Measurements from ENCODE around the gene NANOS3.

NANOS3 gene

DNA sequence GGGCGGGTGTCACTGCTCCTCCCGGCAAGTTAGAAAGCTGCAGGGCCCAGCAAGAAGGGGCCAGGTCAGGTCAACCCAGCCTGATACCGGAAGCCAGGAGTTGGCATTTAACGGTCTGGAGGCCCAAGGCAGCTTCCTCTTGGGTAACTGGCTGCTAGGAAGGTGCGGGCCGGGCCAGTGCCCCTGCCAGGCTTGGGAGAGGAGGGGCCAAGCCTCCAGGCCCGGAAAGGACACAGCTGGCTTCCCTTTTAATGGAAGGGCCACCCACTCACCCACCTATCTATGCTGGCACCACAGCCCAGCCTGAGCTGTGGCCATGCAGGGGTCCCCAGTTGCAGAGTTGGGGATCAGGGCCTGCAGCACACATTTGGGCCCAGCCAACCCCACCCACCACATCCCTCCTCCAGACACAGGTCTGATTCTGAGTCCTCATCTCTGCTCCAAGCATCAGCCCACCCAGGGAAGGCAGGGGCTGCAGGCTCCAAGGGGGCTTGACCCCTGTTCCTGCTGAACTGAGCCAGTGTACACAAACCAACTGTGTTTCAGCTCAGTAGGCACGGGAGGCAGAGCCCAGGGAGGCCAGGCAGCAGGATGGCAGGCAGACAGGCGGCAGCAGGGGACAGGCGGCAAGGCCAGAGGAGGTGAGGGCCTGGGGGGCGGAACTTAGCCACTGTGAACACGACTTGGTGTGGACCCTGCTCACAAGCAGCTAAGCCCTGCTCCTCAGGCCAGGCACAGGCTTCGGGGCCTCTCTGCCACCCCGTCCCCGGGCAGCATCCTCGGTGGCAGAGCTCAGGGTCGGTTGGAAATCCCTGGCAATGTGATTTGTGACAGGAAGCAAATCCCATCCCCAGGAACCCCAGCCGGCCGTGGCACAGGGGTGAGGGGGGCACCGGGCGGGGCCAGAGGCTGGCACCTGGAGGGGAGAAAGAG, 40.9 kb upstream of the NANOS3 start:
- H3K4me3 ChIP-seq (ENCODE audit: low read length in 2 of 2): peak overlapping the region in 1 of 2 donors; percentile 51
- no CpG with 5 or more reads among the region's 21 CpGs for WGBS, 2 donors (ENCODE audit: extremely low coverage in 2 of 2, insufficient read length in 2 of 2, insufficient replicate concordance in 1 of 2)
- no peak overlapping the region for H2AFZ ChIP-seq (ENCODE audit: low read length)
- no peak for DNase-seq (ENCODE audit: low spot score)
- H3K27me3 ChIP-seq (ENCODE audit: control insufficient read depth in 3 of 3, insufficient read depth in 3 of 3, low read depth in 1 of 3, low read length in 3 of 3): no peaks in the 10 kb centered on the region
- peak overlapping the region; percentile 53 for H2BK5ac ChIP-seq (ENCODE audit: low read length)
- peak overlapping the region; percentile 58 for H2BK12ac ChIP-seq (ENCODE audit: low read length)
- no peak overlapping the region for H3K14ac ChIP-seq (ENCODE audit: low read length)
- H3K18ac ChIP-seq (ENCODE audit: low read length): peak overlapping the region; percentile 44
- peak overlapping the region; percentile 84 for H3K9ac ChIP-seq (ENCODE audit: low read depth, low read length, poor library complexity)
- H4K8ac ChIP-seq (ENCODE audit: low read depth, low read length): no peak overlapping the region
- no peak overlapping the region for H3K23ac ChIP-seq (ENCODE audit: low read depth, low read length, poor library complexity)
- peaks cover 0 to 12% of the 10 kb centered on the region in 2 donors for H3K4me1 ChIP-seq (ENCODE audit: control insufficient read depth in 2 of 2, insufficient read depth in 1 of 2, low read depth in 1 of 2, low read length in 2 of 2)
- H3K79me1 ChIP-seq (ENCODE audit: low read depth, low read length): peaks cover 8% of the 10 kb centered on the region
- H2BK15ac ChIP-seq (ENCODE audit: low read length): no peak overlapping the region
- no peak overlapping the region for H3K4ac ChIP-seq (ENCODE audit: low read length)
- no peak overlapping the region for H4K91ac ChIP-seq (ENCODE audit: low read depth, low read length, poor library complexity)
- no peak overlapping the region for H3K27ac ChIP-seq (replicated peaks; ENCODE audit: low read length)
- H3K36me3 ChIP-seq (replicated peaks in 1 of 2; ENCODE audit: control insufficient read depth in 2 of 2, insufficient read depth in 2 of 2, low read length in 2 of 2): peaks cover 4 to 30% of the 10 kb centered on the region in 2 donors
- no peak overlapping the region for H3K4me2 ChIP-seq (ENCODE audit: insufficient read depth, low read length, poor library complexity, severe bottlenecking)
- no peaks in the 10 kb centered on the region for H3K9me3 ChIP-seq (replicated peaks in 1 of 2; ENCODE audit: control insufficient read depth in 2 of 2, insufficient read depth in 1 of 2, low read depth in 1 of 2, low read length in 2 of 2)
- no peak overlapping the region for H2BK120ac ChIP-seq (ENCODE audit: low read depth, low read length)
- peak overlapping the region; percentile 70 for H2AK5ac ChIP-seq (ENCODE audit: low read depth, low read length)

DNA sequence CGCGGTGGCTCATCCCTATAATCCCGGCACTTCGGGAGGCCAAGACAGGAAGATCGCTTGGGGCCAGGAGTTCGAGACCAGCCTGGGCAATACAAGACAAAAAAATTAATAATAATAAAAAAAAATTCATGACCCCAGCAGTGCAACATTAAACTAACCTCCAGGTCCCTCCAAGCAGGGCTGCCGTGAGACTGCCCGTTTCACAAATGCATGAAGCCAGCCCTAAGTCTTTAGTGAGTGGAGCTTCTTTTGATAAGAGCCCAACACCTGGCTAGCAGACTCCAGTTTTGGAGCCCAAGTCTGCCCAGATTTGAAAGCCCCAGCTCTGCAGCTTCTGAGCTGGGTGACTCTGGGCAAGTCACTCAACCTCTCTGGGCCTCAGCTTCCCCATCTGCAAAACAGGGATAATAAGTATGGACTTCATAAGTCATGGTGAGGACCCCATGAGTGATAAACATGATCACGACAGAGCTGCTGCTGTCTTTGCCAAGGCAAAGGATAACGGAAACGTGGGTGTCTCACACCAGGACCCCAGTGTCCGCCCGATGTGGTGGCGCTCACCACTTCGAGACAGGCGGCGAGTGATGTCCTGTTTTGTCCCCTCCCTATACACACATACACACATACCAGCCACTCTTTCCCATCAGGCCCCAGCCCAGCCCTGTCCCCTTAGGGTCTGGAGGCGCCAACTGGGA, 38.4 kb upstream of the NANOS3 start:
- Histone ChIP-seq H3K23ac (ENCODE audit: low read depth, low read length, poor library complexity) (peak overlapping the region; percentile 80), H2BK120ac (ENCODE audit: low read depth, low read length) (no peak overlapping the region), H3K14ac (ENCODE audit: low read length) (peak overlapping the region; percentile 56), H3K4ac (ENCODE audit: low read length) (peak overlapping the region; percentile 38), H3K36me3 (replicated peaks in 1 of 2; ENCODE audit: control insufficient read depth in 2 of 2, insufficient read depth in 2 of 2, low read length in 2 of 2) (peaks cover 3 to 15% of the 10 kb centered on the region in 2 donors), H3K9me3 (replicated peaks in 1 of 2; ENCODE audit: control insufficient read depth in 2 of 2, insufficient read depth in 1 of 2, low read depth in 1 of 2, low read length in 2 of 2) (no peaks in the 10 kb centered on the region), H3K18ac (ENCODE audit: low read length) (peak overlapping the region; percentile 94), H3K27ac (replicated peaks; ENCODE audit: low read length) (no peak overlapping the region), H3K9ac (ENCODE audit: low read depth, low read length, poor library complexity) (no peak overlapping the region), H2BK15ac (ENCODE audit: low read length) (peak overlapping the region; percentile 89), H2BK5ac (ENCODE audit: low read length) (no peak overlapping the region), H4K91ac (ENCODE audit: low read depth, low read length, poor library complexity) (no peak overlapping the region), H4K8ac (ENCODE audit: low read depth, low read length) (no peak overlapping the region), H3K79me1 (ENCODE audit: low read depth, low read length) (peaks cover 13% of the 10 kb centered on the region), H3K4me1 (ENCODE audit: control insufficient read depth in 2 of 2, insufficient read depth in 1 of 2, low read depth in 1 of 2, low read length in 2 of 2) (peaks cover 17 to 18% of the 10 kb centered on the region in 2 donors), H3K4me2 (ENCODE audit: insufficient read depth, low read length, poor library complexity, severe bottlenecking) (no peak overlapping the region), H3K4me3 (ENCODE audit: low read length in 2 of 2) (no peak overlapping the region), H2BK12ac (ENCODE audit: low read length) (no peak overlapping the region), H2AFZ (ENCODE audit: low read length) (no peak overlapping the region), H3K27me3 (ENCODE audit: control insufficient read depth in 3 of 3, insufficient read depth in 3 of 3, low read depth in 1 of 3, low read length in 3 of 3) (peaks cover 0 to 8% (median 0%) of the 10 kb centered on the region in 3 experiments), H2AK5ac (ENCODE audit: low read depth, low read length) (peak overlapping the region; percentile 98)
- DNase-seq (ENCODE audit: low spot score): no peak
- WGBS, 2 donors (ENCODE audit: extremely low coverage in 2 of 2, insufficient read length in 2 of 2, insufficient replicate concordance in 1 of 2): no CpG with 5 or more reads among the region's 18 CpGs

DNA sequence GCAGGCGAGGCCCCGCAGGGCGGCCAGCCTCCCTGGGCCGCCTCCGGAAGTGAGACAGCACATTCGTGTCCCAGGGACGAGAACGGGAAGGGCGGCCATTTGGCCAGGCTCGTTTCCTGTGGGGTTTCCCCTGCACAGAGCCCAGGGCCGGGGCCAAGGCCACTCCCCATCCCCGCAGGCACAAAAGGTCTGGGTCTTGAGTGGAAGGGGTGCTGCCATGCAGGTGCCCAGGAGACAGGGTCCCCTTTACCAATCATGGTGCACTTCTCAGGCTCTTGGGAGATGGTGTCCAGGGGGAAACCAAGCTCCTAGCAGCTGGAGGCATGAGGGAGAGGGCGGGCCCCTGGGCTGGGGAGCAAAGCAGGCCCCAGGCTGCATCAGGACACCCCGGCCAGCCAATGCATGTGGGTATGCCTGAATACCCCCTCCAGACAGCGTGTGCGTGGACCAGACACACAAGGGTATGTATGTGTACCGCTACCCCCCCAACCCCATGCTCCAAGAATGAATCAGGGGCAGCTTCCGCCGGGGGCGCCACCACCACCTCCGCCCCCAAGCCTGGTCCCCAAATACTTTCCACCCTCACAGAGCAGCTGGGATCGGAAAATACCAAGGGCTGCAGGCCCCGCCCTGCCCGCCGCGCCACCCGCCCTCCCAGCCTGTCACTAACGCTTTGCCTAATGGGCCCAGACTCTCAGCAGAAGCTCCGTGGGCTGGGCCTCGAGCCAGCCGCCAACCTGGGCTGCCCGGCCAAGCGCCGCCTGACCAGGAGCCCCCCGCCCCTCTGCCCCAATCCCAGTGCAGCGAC, 37.6 kb upstream of the NANOS3 start:
- no peak overlapping the region for H3K27ac ChIP-seq (replicated peaks; ENCODE audit: low read length)
- no peak overlapping the region for H3K4me2 ChIP-seq (ENCODE audit: insufficient read depth, low read length, poor library complexity, severe bottlenecking)
- H2AFZ ChIP-seq (ENCODE audit: low read length): no peak overlapping the region
- peak overlapping the region; percentile 89 for H2BK15ac ChIP-seq (ENCODE audit: low read length)
- H3K4me1 ChIP-seq (ENCODE audit: control insufficient read depth in 2 of 2, insufficient read depth in 1 of 2, low read depth in 1 of 2, low read length in 2 of 2): peaks cover 20 to 24% of the 10 kb centered on the region in 2 donors
- H2BK12ac ChIP-seq (ENCODE audit: low read length): no peak overlapping the region
- no peak overlapping the region for H2BK5ac ChIP-seq (ENCODE audit: low read length)
- H4K8ac ChIP-seq (ENCODE audit: low read depth, low read length): no peak overlapping the region
- H3K14ac ChIP-seq (ENCODE audit: low read length): peak overlapping the region; percentile 56
- H3K18ac ChIP-seq (ENCODE audit: low read length): peak overlapping the region; percentile 94
- peaks cover 3 to 8% of the 10 kb centered on the region in 2 donors for H3K36me3 ChIP-seq (replicated peaks in 1 of 2; ENCODE audit: control insufficient read depth in 2 of 2, insufficient read depth in 2 of 2, low read length in 2 of 2)
- H3K4ac ChIP-seq (ENCODE audit: low read length): peak overlapping the region; percentile 38
- no peak for DNase-seq (ENCODE audit: low spot score)
- peaks cover 13% of the 10 kb centered on the region for H3K79me1 ChIP-seq (ENCODE audit: low read depth, low read length)
- H3K9ac ChIP-seq (ENCODE audit: low read depth, low read length, poor library complexity): no peak overlapping the region
- H2AK5ac ChIP-seq (ENCODE audit: low read depth, low read length): peak overlapping the region; percentile 98
- H3K9me3 ChIP-seq (replicated peaks in 1 of 2; ENCODE audit: control insufficient read depth in 2 of 2, insufficient read depth in 1 of 2, low read depth in 1 of 2, low read length in 2 of 2): no peaks in the 10 kb centered on the region
- peaks cover 0 to 8% (median 0%) of the 10 kb centered on the region in 3 experiments for H3K27me3 ChIP-seq (ENCODE audit: control insufficient read depth in 3 of 3, insufficient read depth in 3 of 3, low read depth in 1 of 3, low read length in 3 of 3)
- H3K23ac ChIP-seq (ENCODE audit: low read depth, low read length, poor library complexity): peak overlapping the region; percentile 80
- no CpG with 5 or more reads among the region's 36 CpGs for WGBS, 2 donors (ENCODE audit: extremely low coverage in 2 of 2, insufficient read length in 2 of 2, insufficient replicate concordance in 1 of 2)
- no peak overlapping the region for H4K91ac ChIP-seq (ENCODE audit: low read depth, low read length, poor library complexity)
- H3K4me3 ChIP-seq (ENCODE audit: low read length in 2 of 2): no peak overlapping the region
- H2BK120ac ChIP-seq (ENCODE audit: low read depth, low read length): peak overlapping the region; percentile 76

All from neuronal stem cell (in vitro differentiated cells).